ENCODE data around the gene EMCN. TPM values are rescaled to one million over a fixed set of nuclear protein-coding genes. Genes with fewer than 3 reads are reported as not detected.
"Not testable (repeated sequence)": the region's sequence is repeated elsewhere in the genome, so short reads cannot be mapped to it uniquely, and the experiment has no call there.

Gene EMCN
- total and polyA plus RNA-seq, 11 donors: 14.9 to 52.6 (median 27.4) TPM

DNA sequence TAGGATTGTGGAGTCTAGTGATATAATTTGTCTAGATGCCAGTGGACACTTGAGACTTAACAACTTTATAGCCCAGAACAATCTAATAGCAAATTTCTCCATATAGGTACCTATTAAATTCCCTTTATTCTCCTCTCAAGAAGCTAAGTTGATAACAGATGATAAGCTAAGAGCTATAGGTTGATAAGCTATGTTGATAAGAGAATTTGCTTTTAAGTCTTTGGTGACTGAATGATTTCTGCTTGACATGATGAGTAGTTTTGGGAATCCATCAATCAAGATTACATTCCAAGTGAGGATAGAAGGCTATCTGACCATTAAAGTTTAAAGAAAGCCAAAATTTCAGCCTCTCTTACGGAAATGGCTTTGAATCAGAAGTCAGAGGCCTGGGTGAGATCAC lies 131.6 kb downstream of the EMCN start:
- intact Hi-C loops (cut with DNase I): no loop called here
- H3K9me3 ChIP-seq: peaks cover 0 to 3% (median 0%) of the 10 kb centered on the region in 12 donors
- H3K27me3 ChIP-seq: no peaks in the 10 kb centered on the region
- H3K4me1 ChIP-seq: no peaks in the 10 kb centered on the region
- H3K27ac ChIP-seq: no peak overlapping the region
- WGBS, 4 donors: 47 to 65% (median 52%) methylated on average over 1 of the region's 1 CpG
- ATAC-seq (no peak), DNase-seq (no peak)
- TF ChIP-seq, protein P1, sequence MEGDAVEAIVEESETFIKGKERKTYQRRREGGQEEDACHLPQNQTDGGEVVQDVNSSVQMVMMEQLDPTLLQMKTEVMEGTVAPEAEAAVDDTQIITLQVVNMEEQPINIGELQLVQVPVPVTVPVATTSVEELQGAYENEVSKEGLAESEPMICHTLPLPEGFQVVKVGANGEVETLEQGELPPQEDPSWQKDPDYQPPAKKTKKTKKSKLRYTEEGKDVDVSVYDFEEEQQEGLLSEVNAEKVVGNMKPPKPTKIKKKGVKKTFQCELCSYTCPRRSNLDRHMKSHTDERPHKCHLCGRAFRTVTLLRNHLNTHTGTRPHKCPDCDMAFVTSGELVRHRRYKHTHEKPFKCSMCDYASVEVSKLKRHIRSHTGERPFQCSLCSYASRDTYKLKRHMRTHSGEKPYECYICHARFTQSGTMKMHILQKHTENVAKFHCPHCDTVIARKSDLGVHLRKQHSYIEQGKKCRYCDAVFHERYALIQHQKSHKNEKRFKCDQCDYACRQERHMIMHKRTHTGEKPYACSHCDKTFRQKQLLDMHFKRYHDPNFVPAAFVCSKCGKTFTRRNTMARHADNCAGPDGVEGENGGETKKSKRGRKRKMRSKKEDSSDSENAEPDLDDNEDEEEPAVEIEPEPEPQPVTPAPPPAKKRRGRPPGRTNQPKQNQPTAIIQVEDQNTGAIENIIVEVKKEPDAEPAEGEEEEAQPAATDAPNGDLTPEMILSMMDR (IDR thresholded peaks at IDR 0.05): no peak
- no peak for TF ChIP-seq POLR2A (IDR thresholded peaks at IDR 0.05)
- H3K4me3 ChIP-seq: no peak overlapping the region
- H3K36me3 ChIP-seq: no peaks in the 10 kb centered on the region

DNA sequence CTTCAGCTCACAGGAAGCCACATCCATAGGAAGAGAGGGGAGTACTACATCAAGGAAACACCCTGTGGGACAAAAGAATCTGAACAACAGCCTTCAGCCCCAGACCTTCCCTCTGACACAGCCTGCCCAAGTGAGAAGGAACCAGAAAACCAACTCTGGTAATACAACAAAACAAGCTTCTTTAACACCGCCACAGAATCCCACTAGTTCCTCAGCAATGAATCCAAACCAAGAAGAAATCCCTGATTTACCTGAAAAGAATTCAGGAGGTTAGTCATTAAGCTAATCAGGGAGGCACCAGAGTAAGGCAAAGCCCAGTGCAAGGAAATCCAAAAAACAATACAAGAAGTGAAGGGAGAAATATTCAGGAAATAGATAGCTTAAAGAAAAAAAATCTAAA lies 137.4 kb downstream of the EMCN start:
- H3K36me3 ChIP-seq; DNase-seq; H3K27ac ChIP-seq; intact Hi-C loops (cut with DNase I); H3K4me3 ChIP-seq; H3K9me3 ChIP-seq; ATAC-seq; H3K4me1 ChIP-seq; H3K27me3 ChIP-seq: not testable (repeated sequence)
- 94 to 99% (median 96%) methylated on average over 1 of the region's 1 CpG for WGBS, 4 donors

DNA sequence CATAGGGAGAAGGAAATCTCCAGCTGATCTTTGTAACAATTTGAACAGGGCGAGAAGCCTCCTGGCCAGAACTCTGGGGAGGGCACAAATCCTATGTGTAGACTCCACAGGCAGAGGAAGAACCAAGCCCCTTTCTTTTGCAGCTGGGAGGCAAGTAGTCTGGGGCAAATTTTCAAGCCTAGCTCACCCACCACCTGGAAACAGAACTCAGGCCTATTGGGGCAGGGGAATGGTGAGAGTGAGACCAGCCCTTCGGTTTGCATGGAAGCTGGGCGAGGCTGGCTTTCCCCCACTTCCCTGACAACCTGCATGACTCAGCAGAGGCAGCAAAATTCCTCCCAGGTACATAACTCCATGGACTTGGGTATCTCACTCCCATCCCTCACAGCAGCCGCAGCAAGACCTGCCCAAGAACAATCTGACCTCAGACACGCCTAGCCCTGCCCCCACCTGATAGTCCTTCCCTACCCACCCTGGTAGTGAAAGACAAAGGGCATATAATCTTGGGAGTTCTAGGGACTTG lies 138.2 kb downstream of the EMCN start:
- ATAC-seq (no peak), DNase-seq (peak in 1 of 5 donors; percentile 20)
- Histone ChIP-seq H3K4me1 (no peaks in the 10 kb centered on the region), H3K27me3 (no peaks in the 10 kb centered on the region), H3K9me3 (peaks cover 0 to 3% (median 0%) of the 10 kb centered on the region in 12 donors), H3K4me3 (no peak overlapping the region), H3K36me3 (peaks cover 0 to 3% (median 0%) of the 10 kb centered on the region in 9 donors), H3K27ac (no peak overlapping the region)
- no peak for TF ChIP-seq POLR2A (IDR thresholded peaks at IDR 0.05)
- intact Hi-C loops (cut with DNase I): no loop called here
- 85 to 89% (median 87%) methylated on average over 5 of the region's 5 CpGs for WGBS, 4 donors

DNA sequence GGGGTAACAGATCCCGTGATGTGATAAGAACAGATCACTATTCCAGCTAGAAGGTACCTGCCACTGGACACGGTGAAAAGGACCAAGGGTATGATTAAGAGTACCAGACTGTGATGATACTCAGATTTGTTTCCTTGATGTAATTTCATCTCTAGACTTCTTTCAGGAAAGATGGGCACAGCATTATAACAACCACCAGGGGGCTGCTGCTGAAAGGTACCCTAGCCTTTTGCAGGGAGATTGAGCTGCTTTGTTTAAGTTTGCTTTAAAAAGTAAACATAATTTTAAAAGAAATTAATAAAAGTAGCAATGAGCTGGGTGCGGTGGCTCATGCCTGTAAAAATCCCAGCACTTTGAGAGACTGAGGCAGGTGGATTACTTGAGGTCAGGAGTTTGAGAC lies 145.4 kb downstream of the EMCN start:
- H3K9me3 ChIP-seq: no peaks in the 10 kb centered on the region
- no peaks in the 10 kb centered on the region for H3K4me1 ChIP-seq
- WGBS, 4 donors: 79 to 92% (median 87%) methylated on average over 3 of the region's 3 CpGs
- no peaks in the 10 kb centered on the region for H3K27me3 ChIP-seq
- no peak overlapping the region for H3K4me3 ChIP-seq
- ATAC-seq: no peak
- DNase-seq: no peak
- no peak for TF ChIP-seq POLR2A (IDR thresholded peaks at IDR 0.05)
- TF ChIP-seq, protein P1 (IDR thresholded peaks at IDR 0.05): peak in 4 of 12 donors; percentile 11 to 28 (median 18)
- intact Hi-C loops (cut with DNase I): no loop called here
- no peak overlapping the region for H3K27ac ChIP-seq
- peaks cover 0 to 3% (median 0%) of the 10 kb centered on the region in 9 donors for H3K36me3 ChIP-seq

DNA sequence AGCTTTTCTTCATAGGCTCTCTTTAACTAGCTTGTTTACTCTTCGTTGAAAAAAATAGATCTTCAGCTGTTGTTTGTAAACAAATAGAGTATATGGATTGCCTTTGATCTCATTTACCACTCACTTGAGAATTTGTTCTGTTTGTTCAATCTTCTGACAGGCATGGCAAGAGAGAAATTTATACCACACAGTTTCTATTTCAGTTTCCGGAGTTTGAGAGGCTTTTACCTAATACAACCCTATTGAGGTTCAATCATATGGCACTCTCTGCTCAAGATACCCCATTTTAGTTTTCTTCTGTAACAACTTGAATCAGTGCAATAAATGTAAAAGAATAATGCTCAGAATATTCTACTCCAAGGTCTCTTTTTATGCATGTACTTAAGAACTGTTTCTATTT lies 148.0 kb downstream of the EMCN start:
- ATAC-seq (no peak), DNase-seq (no peak)
- intact Hi-C loops (cut with DNase I): no loop called here
- Histone ChIP-seq H3K4me3 (no peak overlapping the region), H3K27ac (no peak overlapping the region), H3K4me1 (no peaks in the 10 kb centered on the region), H3K9me3 (no peaks in the 10 kb centered on the region), H3K36me3 (no peaks in the 10 kb centered on the region), H3K27me3 (no peaks in the 10 kb centered on the region)
- whole genome bisulfite sequencing, 4 donors: 72 to 93% (median 90%) methylated on average over 2 of the region's 2 CpGs
- TF ChIP-seq, protein P1 (IDR thresholded peaks at IDR 0.05): no peak
- no peak for TF ChIP-seq POLR2A (IDR thresholded peaks at IDR 0.05)
